HL-60 (cell line): Measurements from ENCODE around the gene NUDT8.
"Not testable (repeated sequence)": the region's sequence is repeated elsewhere in the genome, so short reads cannot be mapped to it uniquely, and the experiment has no call there.

Experiments used
- DNase-seq, 2 experiments: peaks; one replicate each; pipeline ENCODE4 v3.0.0-alpha.2; 2010 to 2020; ENCODE audit warnings: low read depth in 1 of 2, low spot score in 1 of 2
- H3K27ac ChIP-seq: fragments of 250-450 bp; sonication (Bioruptor Pico); replicated peaks from 2 replicates; pipeline ENCODE4 v1.5.1; 2020; ENCODE audit warnings: mild to moderate bottlenecking, moderate library complexity
- H3K27me3 ChIP-seq: fragments of 250-450 bp; sonication (Bioruptor Pico); 2 replicates; pipeline ENCODE4 v1.5.1; 2021; ENCODE audit warnings: mild to moderate bottlenecking, moderate library complexity; ENCODE audit not compliant: insufficient read depth, poor library complexity, severe bottlenecking
- H3K4me3 ChIP-seq: replicated peaks from 2 replicates; pipeline ENCODE4 v1.5.1; 2011; ENCODE audit warnings: mild to moderate bottlenecking, control low read depth, low read length; ENCODE audit not compliant: insufficient read depth
- CTCF ChIP-seq: IDR thresholded peaks from one replicate; pipeline ENCODE4 v1.5.1; 2011; ENCODE audit warnings: low read length, control low read depth, inconsistent platforms; ENCODE audit not compliant: insufficient read depth
- GABPA ChIP-seq: IDR thresholded peaks from 2 replicates; pipeline ENCODE4 v1.6.1; 2012; ENCODE audit warnings: low read depth
- POLR2AphosphoS5 ChIP-seq: IDR thresholded peaks from 2 replicates; pipeline ENCODE4 v1.6.1; 2012; ENCODE audit warnings: low read depth
- REST ChIP-seq: IDR thresholded peaks from 2 replicates; pipeline ENCODE4 v1.6.1; 2012; ENCODE audit warnings: low read depth; ENCODE audit not compliant: insufficient replicate concordance
- SPI1 ChIP-seq: IDR thresholded peaks from 2 replicates; pipeline ENCODE4 v1.6.1; 2012; ENCODE audit warnings: low read depth, mild to moderate bottlenecking, borderline replicate concordance

Gene NUDT8

GRCh38 chr11:67599149-67599548 is 30.6 kb downstream of the NUDT8 start:
- DNase-seq = no peak
- TF ChIP-seq GABPA = no peak
- no peak for TF ChIP-seq POLR2AphosphoS5
- TF ChIP-seq SPI1 = no peak
- no peak for TF ChIP-seq REST
- TF ChIP-seq CTCF = no peak
- no peaks in the 10 kb centered on the region for H3K27me3 ChIP-seq
- no peak overlapping the region for H3K4me3 ChIP-seq
- H3K27ac ChIP-seq = no peak overlapping the region

- not testable (repeated sequence) for H3K27ac ChIP-seq, DNase-seq, H3K4me3 ChIP-seq, H3K27me3 ChIP-seq
These were observed 31.8 kb downstream of the NUDT8 start for GRCh38 chr11:67597963-67598362.

GRCh38 chr11:67597458-67597857 is 32.3 kb downstream of the NUDT8 start:
- H3K4me3 ChIP-seq, H3K27me3 ChIP-seq, DNase-seq, H3K27ac ChIP-seq: not testable (repeated sequence)

GRCh38 chr11:67596753-67597300 is 32.9 kb downstream of the NUDT8 start:
- TF ChIP-seq POLR2AphosphoS5 = no peak
- TF ChIP-seq CTCF = no peak
- no peak for TF ChIP-seq GABPA
- no peak for TF ChIP-seq SPI1
- no peak for TF ChIP-seq REST
- no peak for DNase-seq
- H3K4me3 ChIP-seq = no peak overlapping the region
- no peak overlapping the region for H3K27ac ChIP-seq
- no peaks in the 10 kb centered on the region for H3K27me3 ChIP-seq

GRCh38 chr11:67594480-67594879 is 35.3 kb downstream of the NUDT8 start:
- DNase-seq = no peak
- no peak overlapping the region for H3K4me3 ChIP-seq
- TF ChIP-seq REST = no peak
- TF ChIP-seq POLR2AphosphoS5 = no peak
- no peak for TF ChIP-seq GABPA
- no peak for TF ChIP-seq SPI1
- H3K27me3 ChIP-seq = no peaks in the 10 kb centered on the region
- H3K27ac ChIP-seq = no peak overlapping the region
